MM.1S (cell line): ENCODE results near the gene TSPAN11.

Source experiments
- DNase-seq: peaks from one replicate; pipeline ENCODE4 v3.0.0-alpha.2; 2015
- H2AFZ ChIP-seq: fragments of 300-600 bp; sonication (generic); 2 replicates; pipeline ENCODE4 v1.6.0; 2016; ENCODE audit warnings: antibody characterized with exemption, low read length
- H3F3A ChIP-seq: fragments of 300-600 bp; sonication (generic); 2 replicates; pipeline ENCODE4 v1.6.1; 2016; ENCODE audit warnings: mild to moderate bottlenecking, antibody characterized with exemption, low read length, moderate library complexity, mixed read lengths; ENCODE audit not compliant: insufficient read depth
- H3K27ac ChIP-seq: fragments of 300-600 bp; sonication (generic); 2 replicates; pipeline ENCODE4 v1.5.1; 2016; ENCODE audit warnings: mild to moderate bottlenecking, low read length
- H3K27me3 ChIP-seq: fragments of 300-600 bp; sonication (generic); replicated peaks from 2 replicates; pipeline ENCODE4 v1.6.0; 2016; ENCODE audit warnings: low read length; ENCODE audit not compliant: insufficient read depth
- H3K36me3 ChIP-seq: fragments of 300-600 bp; sonication (generic); replicated peaks from 2 replicates; pipeline ENCODE4 v1.6.1; 2016; ENCODE audit warnings: mild to moderate bottlenecking, low read length, mixed read lengths; ENCODE audit not compliant: insufficient read depth
- H3K4me1 ChIP-seq: fragments of 300-600 bp; sonication (generic); 2 replicates; pipeline ENCODE4 v1.6.1; 2016; ENCODE audit warnings: low read length, mixed read lengths
- H3K4me2 ChIP-seq: fragments of 300-600 bp; sonication (generic); 2 replicates; pipeline ENCODE4 v1.6.0; 2016; ENCODE audit warnings: low read depth, low read length
- H3K4me3 ChIP-seq: fragments of 300-600 bp; sonication (generic); 2 replicates; pipeline ENCODE4 v1.5.1; 2016; ENCODE audit warnings: low read length, mixed read lengths
- H3K79me2 ChIP-seq: fragments of 300-600 bp; sonication (generic); 2 replicates; pipeline ENCODE4 v1.6.1; 2016; ENCODE audit warnings: mixed run types, low read length, mixed read lengths
- H3K9ac ChIP-seq: fragments of 300-600 bp; sonication (generic); 2 replicates; pipeline ENCODE4 v1.6.1; 2016; ENCODE audit warnings: low read length, mixed read lengths
- H3K9me2 ChIP-seq: fragments of 300-600 bp; sonication (generic); replicated peaks from 2 replicates; pipeline ENCODE4 v1.6.1; 2016; ENCODE audit warnings: mild to moderate bottlenecking, low read length, mixed read lengths; ENCODE audit not compliant: insufficient read depth
- H3K9me3 ChIP-seq: fragments of 300-600 bp; sonication (generic); replicated peaks from 2 replicates; pipeline ENCODE4 v1.6.1; 2016; ENCODE audit warnings: mild to moderate bottlenecking, low read length, mixed read lengths; ENCODE audit not compliant: insufficient read depth
- H4K20me1 ChIP-seq: fragments of 300-600 bp; sonication (generic); 2 replicates; pipeline ENCODE4 v1.6.1; 2016; ENCODE audit warnings: mild to moderate bottlenecking, low read length, moderate library complexity, mixed read lengths; ENCODE audit not compliant: insufficient read depth
- CTCF ChIP-seq: fragments of 300-600 bp; sonication (generic); IDR thresholded peaks from 2 replicates; pipeline ENCODE4 v1.5.1; 2016; ENCODE audit warnings: antibody characterized with exemption, low read length, mixed read lengths
- EZH2 ChIP-seq: fragments of 300-600 bp; sonication (generic); optimal IDR thresholded peaks from 2 replicates; pipeline ENCODE3; 2017; ENCODE audit warnings: low read depth, mild to moderate bottlenecking, antibody characterized with exemption, low read length, mixed read lengths
- EZH2phosphoT487 ChIP-seq: fragments of 300-600 bp; sonication (generic); IDR thresholded peaks from 2 replicates; pipeline ENCODE4 v1.6.1; 2018; ENCODE audit warnings: antibody characterized with exemption, low read length

Gene TSPAN11

GRCh38 chr12:30939234-30939633 is 12.7 kb downstream of the TSPAN11 start:
- H3K27ac ChIP-seq = no peak overlapping the region
- no peak overlapping the region for H3K4me3 ChIP-seq
- no peaks in the 10 kb centered on the region; the same call in 1 of the 2 replicates for H3K4me1 ChIP-seq
- H3K9me3 ChIP-seq = no peaks in the 10 kb centered on the region
- H3K9me2 ChIP-seq = no peaks in the 10 kb centered on the region
- no peaks in the 10 kb centered on the region for H3K36me3 ChIP-seq
- no peaks in the 10 kb centered on the region for H3K27me3 ChIP-seq
- no peak overlapping the region for H3K9ac ChIP-seq
- H4K20me1 ChIP-seq = no peaks in the 10 kb centered on the region
- no peak overlapping the region for H3K4me2 ChIP-seq
- DNase-seq = peak; percentile 19
- no peaks in the 10 kb centered on the region for H3F3A ChIP-seq
- TF ChIP-seq CTCF (no peak), EZH2phosphoT487 (no peak), EZH2 (no peak)
- H3K79me2 ChIP-seq = no peaks in the 10 kb centered on the region
- no peak overlapping the region for H2AFZ ChIP-seq

GRCh38 chr12:30942486-30942885 is 15.9 kb downstream of the TSPAN11 start:
- Histone ChIP-seq H2AFZ (no peak overlapping the region), H3K79me2 (no peaks in the 10 kb centered on the region), H3K27me3 (no peaks in the 10 kb centered on the region), H3K4me3 (no peak overlapping the region), H3K9ac (no peak overlapping the region), H3F3A (no peaks in the 10 kb centered on the region), H3K27ac (no peak overlapping the region), H3K36me3 (no peaks in the 10 kb centered on the region), H3K9me3 (no peaks in the 10 kb centered on the region), H3K4me2 (no peak overlapping the region), H3K9me2 (no peaks in the 10 kb centered on the region), H3K4me1 (no peaks in the 10 kb centered on the region; the same call in 1 of the 2 replicates), H4K20me1 (no peaks in the 10 kb centered on the region)
- TF ChIP-seq EZH2phosphoT487 (no peak), CTCF (no peak), EZH2 (no peak)
- no peak for DNase-seq

- Histone ChIP-seq H4K20me1 (no peaks in the 10 kb centered on the region), H3K9ac (no peak overlapping the region), H3K9me3 (no peaks in the 10 kb centered on the region), H3K9me2 (no peaks in the 10 kb centered on the region), H3K4me3 (no peak overlapping the region), H3K36me3 (no peaks in the 10 kb centered on the region), H3K4me1 (no peaks in the 10 kb centered on the region; the same call in 1 of the 2 replicates), H3K4me2 (no peak overlapping the region), H3F3A (no peaks in the 10 kb centered on the region), H3K27ac (no peak overlapping the region), H3K27me3 (no peaks in the 10 kb centered on the region), H3K79me2 (no peaks in the 10 kb centered on the region), H2AFZ (no peak overlapping the region)
- no peak for TF ChIP-seq CTCF
- DNase-seq = no peak
Measured at GRCh38 chr12:30942936-30943335, 16.4 kb downstream of the TSPAN11 start.
